Measurements from ENCODE around the gene UBA1. TPM values are rescaled to one million over a fixed set of nuclear protein-coding genes. Genes with fewer than 3 reads are reported as not detected.

The UBA1 gene
- total and polyA plus RNA-seq, 10 donors, result 57.7 to 207 (median 191) TPM

Other genes starting within 250 kb of the UBA1 start
- gene RGN, start 115.4 kb upstream of the UBA1 start, total RNA-seq, result 1 to 10 TPM; 2.2 to 6.6 (median 5.8) TPM
- gene RGN, start 115.4 kb upstream of the UBA1 start, polyA plus RNA-seq, result 1 to 10 TPM; 1.3 to 5.8 (median 2.8) TPM
- 10 to 100 TPM; 42.7 to 68.1 (median 51.8) TPM for gene NDUFB11, start 49.1 kb upstream of the UBA1 start, total RNA-seq
- gene NDUFB11, start 49.1 kb upstream of the UBA1 start, polyA plus RNA-seq, result 10 to 100 TPM; 52.6 to 88.7 (median 77.5) TPM
- gene RBM10, start 48.6 kb upstream of the UBA1 start, total RNA-seq, result 10 to 100 TPM; 24.5 to 38.4 (median 30.9) TPM
- 10 to 100 TPM; 21.6 to 34.7 (median 27.7) TPM for gene RBM10, start 48.6 kb upstream of the UBA1 start, polyA plus RNA-seq
- gene CDK16, start 24.9 kb downstream of the UBA1 start, total RNA-seq, result 10 to 100 TPM; 51.7 to 75.3 (median 60.0) TPM
- 10 to 100 TPM; 18.4 to 37.9 (median 28.8) TPM for gene CDK16, start 24.9 kb downstream of the UBA1 start, polyA plus RNA-seq
- gene USP11, start 39.2 kb downstream of the UBA1 start, total RNA-seq, result 10 to 100 TPM; 46.2 to 91.5 (median 70.9) TPM
- gene USP11, start 39.2 kb downstream of the UBA1 start, polyA plus RNA-seq, result 10 to 100 TPM; 19.9 to 35.2 (median 31.5) TPM
- 1 to 10 TPM in 1 of 7 donors, under 1 TPM in 6; 0.40 to 1.6 (median 0.49) TPM for gene ZNF157, start 176.7 kb downstream of the UBA1 start, total RNA-seq
- gene ZNF157, start 176.7 kb downstream of the UBA1 start, polyA plus RNA-seq, result under 1 TPM; 0.16 to 0.33 (median 0.20) TPM

Data from spleen (tissue), 10 donors.